ENCODE data around the gene SENP2. TPM values are rescaled to one million over a fixed set of nuclear protein-coding genes. Genes with fewer than 3 reads are reported as not detected.

SENP2 gene
- total RNA-seq, 1 donor, result 24.6 TPM

DNA sequence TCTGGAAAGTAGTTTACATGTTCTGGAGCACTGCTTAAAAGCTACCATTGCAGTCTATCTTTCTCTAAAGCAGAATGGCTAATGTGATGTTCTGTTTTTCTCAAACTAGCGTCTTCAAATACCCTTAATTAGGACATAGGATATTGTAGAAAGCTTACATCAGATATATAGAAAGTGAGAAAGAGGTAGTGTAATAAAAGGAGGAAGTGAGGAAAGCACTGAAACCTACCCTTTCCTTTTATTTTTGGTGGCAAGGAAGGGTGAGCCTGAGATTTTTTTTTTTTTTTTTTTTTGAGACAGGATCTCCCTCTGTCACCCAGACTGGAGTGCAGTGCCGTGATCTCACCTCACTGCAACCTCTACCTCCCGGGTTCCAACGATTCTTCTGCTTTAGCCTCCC is 9.4 kb downstream of the SENP2 start:
- Histone ChIP-seq H3K27me3 (ENCODE audit: insufficient read depth, low read length) (no peaks in the 10 kb centered on the region), H3K27ac (ENCODE audit: low read depth, low read length) (no peak overlapping the region), H3K4me3 (ENCODE audit: insufficient read depth, low read length) (no peak overlapping the region), H3K79me2 (ENCODE audit: insufficient read depth, low read length) (peaks cover 2% of the 10 kb centered on the region), H3K9me3 (ENCODE audit: low read depth, low read length) (no peaks in the 10 kb centered on the region), H4K20me1 (ENCODE audit: insufficient read depth, low read length) (no peaks in the 10 kb centered on the region), H3K4me2 (ENCODE audit: insufficient read depth, low read length) (no peak overlapping the region), H3K36me3 (ENCODE audit: insufficient read depth, low read length) (peaks cover 17% of the 10 kb centered on the region), H3K4me1 (ENCODE audit: insufficient read depth, low read length) (no peaks in the 10 kb centered on the region), H2AFZ (ENCODE audit: low read length) (no peak overlapping the region)
- TF ChIP-seq, protein P1, sequence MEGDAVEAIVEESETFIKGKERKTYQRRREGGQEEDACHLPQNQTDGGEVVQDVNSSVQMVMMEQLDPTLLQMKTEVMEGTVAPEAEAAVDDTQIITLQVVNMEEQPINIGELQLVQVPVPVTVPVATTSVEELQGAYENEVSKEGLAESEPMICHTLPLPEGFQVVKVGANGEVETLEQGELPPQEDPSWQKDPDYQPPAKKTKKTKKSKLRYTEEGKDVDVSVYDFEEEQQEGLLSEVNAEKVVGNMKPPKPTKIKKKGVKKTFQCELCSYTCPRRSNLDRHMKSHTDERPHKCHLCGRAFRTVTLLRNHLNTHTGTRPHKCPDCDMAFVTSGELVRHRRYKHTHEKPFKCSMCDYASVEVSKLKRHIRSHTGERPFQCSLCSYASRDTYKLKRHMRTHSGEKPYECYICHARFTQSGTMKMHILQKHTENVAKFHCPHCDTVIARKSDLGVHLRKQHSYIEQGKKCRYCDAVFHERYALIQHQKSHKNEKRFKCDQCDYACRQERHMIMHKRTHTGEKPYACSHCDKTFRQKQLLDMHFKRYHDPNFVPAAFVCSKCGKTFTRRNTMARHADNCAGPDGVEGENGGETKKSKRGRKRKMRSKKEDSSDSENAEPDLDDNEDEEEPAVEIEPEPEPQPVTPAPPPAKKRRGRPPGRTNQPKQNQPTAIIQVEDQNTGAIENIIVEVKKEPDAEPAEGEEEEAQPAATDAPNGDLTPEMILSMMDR (IDR thresholded peaks at IDR 0.05; ENCODE audit: extremely low read depth, low read depth, low read length), result no peak
- no peak for DNase-seq (ENCODE audit: insufficient read length, low spot score, missing footprints)

DNA sequence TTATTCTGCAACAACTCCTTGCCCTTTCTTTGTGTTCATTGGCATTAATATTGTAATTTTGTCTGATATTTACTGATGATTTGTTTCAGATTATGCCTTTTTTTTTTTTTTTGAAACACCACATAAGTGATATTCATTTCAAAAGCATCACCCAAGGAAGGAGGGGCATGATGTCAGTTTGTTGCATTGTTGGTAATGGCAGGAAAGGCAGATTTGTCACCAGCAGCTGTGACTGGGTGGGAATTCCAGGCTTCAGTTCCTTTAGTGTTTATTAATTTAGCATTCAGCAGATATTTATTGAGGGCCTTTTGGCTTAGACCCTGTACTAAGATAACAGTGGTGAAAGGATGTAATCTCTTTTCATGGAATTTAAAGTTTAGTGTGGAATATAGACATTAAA is 19.5 kb downstream of the SENP2 start:
- Histone ChIP-seq H4K20me1 (ENCODE audit: insufficient read depth, low read length) (peaks cover 2% of the 10 kb centered on the region), H3K36me3 (ENCODE audit: insufficient read depth, low read length) (peaks cover 36% of the 10 kb centered on the region), H3K27ac (ENCODE audit: low read depth, low read length) (no peak overlapping the region), H3K9me3 (ENCODE audit: low read depth, low read length) (no peaks in the 10 kb centered on the region), H3K4me2 (ENCODE audit: insufficient read depth, low read length) (no peak overlapping the region), H3K79me2 (ENCODE audit: insufficient read depth, low read length) (no peaks in the 10 kb centered on the region), H3K4me1 (ENCODE audit: insufficient read depth, low read length) (no peaks in the 10 kb centered on the region), H2AFZ (ENCODE audit: low read length) (no peak overlapping the region), H3K4me3 (ENCODE audit: insufficient read depth, low read length) (no peak overlapping the region), H3K27me3 (ENCODE audit: insufficient read depth, low read length) (no peaks in the 10 kb centered on the region)
- TF ChIP-seq, protein P1 (IDR thresholded peaks at IDR 0.05; ENCODE audit: extremely low read depth, low read depth, low read length), result no peak
- no peak for DNase-seq (ENCODE audit: insufficient read length, low spot score, missing footprints)

- H3K4me1 ChIP-seq (ENCODE audit: insufficient read depth, low read length), result no peaks in the 10 kb centered on the region
- no peak overlapping the region for H3K4me3 ChIP-seq (ENCODE audit: insufficient read depth, low read length)
- H4K20me1 ChIP-seq (ENCODE audit: insufficient read depth, low read length), result peaks cover 2% of the 10 kb centered on the region
- no peak overlapping the region for H3K27ac ChIP-seq (ENCODE audit: low read depth, low read length)
- no peak overlapping the region for H2AFZ ChIP-seq (ENCODE audit: low read length)
- no peak for DNase-seq (ENCODE audit: insufficient read length, low spot score, missing footprints)
- TF ChIP-seq, protein P1 (IDR thresholded peaks at IDR 0.05; ENCODE audit: extremely low read depth, low read depth, low read length), result no peak
- H3K79me2 ChIP-seq (ENCODE audit: insufficient read depth, low read length), result no peaks in the 10 kb centered on the region
- peaks cover 37% of the 10 kb centered on the region for H3K36me3 ChIP-seq (ENCODE audit: insufficient read depth, low read length)
- H3K9me3 ChIP-seq (ENCODE audit: low read depth, low read length), result no peaks in the 10 kb centered on the region
- H3K27me3 ChIP-seq (ENCODE audit: insufficient read depth, low read length), result no peaks in the 10 kb centered on the region
- no peak overlapping the region for H3K4me2 ChIP-seq (ENCODE audit: insufficient read depth, low read length)
Observed at GRCh38 chr3:185606196-185606595, 20.1 kb downstream of the SENP2 start.

DNA sequence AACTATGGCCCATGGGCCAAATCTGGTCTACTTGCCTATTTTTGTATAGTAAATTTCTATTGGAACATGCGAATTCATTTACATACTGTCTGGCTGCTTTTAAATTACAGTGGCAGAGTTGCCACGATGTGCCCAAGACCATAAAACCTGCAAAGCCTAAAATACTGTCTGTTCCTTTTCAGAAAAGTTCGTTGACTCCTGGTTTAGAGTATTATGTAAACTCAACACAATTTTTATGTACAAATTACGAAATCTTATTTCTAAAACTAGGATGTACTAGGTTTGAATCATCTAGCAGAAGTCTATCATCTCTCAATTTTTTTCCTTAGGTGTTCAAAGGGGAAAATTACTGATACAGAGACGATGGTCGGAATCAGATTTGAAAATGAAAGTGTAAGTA is 26.9 kb downstream of the SENP2 start:
- H3K79me2 ChIP-seq (ENCODE audit: insufficient read depth, low read length), result no peaks in the 10 kb centered on the region
- H3K27me3 ChIP-seq (ENCODE audit: insufficient read depth, low read length), result no peaks in the 10 kb centered on the region
- H3K4me2 ChIP-seq (ENCODE audit: insufficient read depth, low read length), result no peak overlapping the region
- no peaks in the 10 kb centered on the region for H4K20me1 ChIP-seq (ENCODE audit: insufficient read depth, low read length)
- H3K9me3 ChIP-seq (ENCODE audit: low read depth, low read length), result no peaks in the 10 kb centered on the region
- no peak for DNase-seq (ENCODE audit: insufficient read length, low spot score, missing footprints)
- no peaks in the 10 kb centered on the region for H3K4me1 ChIP-seq (ENCODE audit: insufficient read depth, low read length)
- no peak overlapping the region for H3K4me3 ChIP-seq (ENCODE audit: insufficient read depth, low read length)
- peaks cover 52% of the 10 kb centered on the region for H3K36me3 ChIP-seq (ENCODE audit: insufficient read depth, low read length)
- no peak overlapping the region for H2AFZ ChIP-seq (ENCODE audit: low read length)
- no peak overlapping the region for H3K27ac ChIP-seq (ENCODE audit: low read depth, low read length)
- TF ChIP-seq, protein P1 (IDR thresholded peaks at IDR 0.05; ENCODE audit: extremely low read depth, low read depth, low read length), result no peak

Measured in osteoblast (primary cell).